HepG2 (cell line): ENCODE data around the gene GNG7. TPM values are rescaled to one million over a fixed set of nuclear protein-coding genes. Genes with fewer than 3 reads are reported as not detected.
A peak's percentile ranks its signal among the peaks of the same experiment; 100 is the strongest.

Experiments used
- HOXA3 ChIP-seq: sonication (generic); formaldehyde crosslinking; IDR thresholded peaks from 2 replicates; pipeline ENCODE4 v1.5.0; 2020; ENCODE audit warnings: missing genetic modification reagents
- MYC ChIP-seq: sonication (generic); formaldehyde crosslinking; IDR thresholded peaks from 2 replicates; pipeline ENCODE4 v1.9.0; 2021; ENCODE audit warnings: missing genetic modification reagents, borderline replicate concordance
- PCBP2 ChIP-seq: fragments of 200-400 bp; formaldehyde crosslinking; optimal IDR thresholded peaks from 2 replicates; pipeline ENCODE3; 2018; ENCODE audit warnings: low read length, low read depth; ENCODE audit not compliant: poor library complexity, severe bottlenecking
- SRSF4 ChIP-seq: fragments of 200-400 bp; formaldehyde crosslinking; IDR thresholded peaks from one replicate; pipeline ENCODE4 v1.6.1; 2018; ENCODE audit warnings: mild to moderate bottlenecking, low read depth, low read length, moderate library complexity; ENCODE audit not compliant: poor library complexity, severe bottlenecking
- TBX3 ChIP-seq: fragments of 450-650 bp; IDR thresholded peaks from 2 replicates; pipeline ENCODE4 v1.6.1; 2017; ENCODE audit warnings: antibody characterized with exemption, mild to moderate bottlenecking, inconsistent platforms, borderline replicate concordance
- ZFP36L1 ChIP-seq: sonication (generic); formaldehyde crosslinking; IDR thresholded peaks from 2 replicates; pipeline ENCODE4 v1.8.0; 2022; ENCODE audit warnings: mild to moderate bottlenecking, missing genetic modification reagents, moderate library complexity
- ZFY ChIP-seq: sonication (generic); formaldehyde crosslinking; IDR thresholded peaks from 2 replicates; pipeline ENCODE4 v1.4.0; 2020; ENCODE audit warnings: missing genetic modification reagents
- ZHX2 ChIP-seq, 2 experiments: sonication (generic) in 1 of 2; formaldehyde crosslinking in 1 of 2; IDR thresholded peaks; 2 replicates each; pipeline versions ENCODE4 v1.6.1 to v1.9.0; 2014 to 2022; ENCODE audit warnings: antibody characterized with exemption in 1 of 2, borderline replicate concordance in 1 of 2, inconsistent platforms in 1 of 2, low read depth in 1 of 2, missing genetic modification reagents in 1 of 2
- ZNF724P ChIP-seq: sonication (generic); formaldehyde crosslinking; IDR thresholded peaks from 2 replicates; pipeline ENCODE4 v1.8.0; 2022; ENCODE audit warnings: missing genetic modification reagents, borderline replicate concordance
- polyA plus RNA-seq, 8 experiments: library from polyadenylated mRNA; depleted of rRNA in 3 of 8; stranded (reverse) in 7 of 8; unstranded in 1 of 8; fragments of >200 nt; fragmentation: Illumina TruSeq in 4 of 8; extraction: Trizol in 4 of 8; gene quantifications; 2 replicates each; pipeline versions ENCODE4 v1.2.1 to v1.2.3, GENCODE V29; 2011 to 2016; ENCODE audit warnings: low read depth in 4 of 8, missing spikeins in 1 of 8, mixed read lengths in 1 of 8; ENCODE audit not compliant: insufficient read depth in 1 of 8
- total RNA-seq, 5 experiments: library from RNA; depleted of rRNA; stranded (reverse); fragments of >200 nt; fragmentation: Illumina TruSeq; extraction: Trizol; gene quantifications; 2 replicates each; pipeline ENCODE4 v1.2.3, GENCODE V29; 2016; ENCODE audit warnings: low read depth in 1 of 5
- TF ChIP-seq, protein P1 (sequence below), 2 experiments: IDR thresholded peaks; 2 replicates each; pipeline ENCODE4 v1.6.1; 2011 to 2012; ENCODE audit warnings: low read length in 2 of 2, borderline replicate concordance in 1 of 2, low read depth in 1 of 2, mild to moderate bottlenecking in 1 of 2, moderate library complexity in 1 of 2
- TF ChIP-seq, protein P2 (sequence below): IDR thresholded peaks from 2 replicates; pipeline ENCODE4 v1.6.1; 2016; ENCODE audit warnings: mild to moderate bottlenecking
- TF ChIP-seq, protein P3 (sequence below): sonication (generic); formaldehyde crosslinking; IDR thresholded peaks from 2 replicates; pipeline ENCODE4 v1.4.0; 2020; ENCODE audit warnings: missing genetic modification reagents, mild to moderate bottlenecking, borderline replicate concordance

GNG7 gene
- total and polyA plus RNA-seq, 2 of the 13 experiments (the other 11 are each of a cell fraction or from before 2014, with no cell fraction given): 1.4 to 3.3 TPM

DNA sequence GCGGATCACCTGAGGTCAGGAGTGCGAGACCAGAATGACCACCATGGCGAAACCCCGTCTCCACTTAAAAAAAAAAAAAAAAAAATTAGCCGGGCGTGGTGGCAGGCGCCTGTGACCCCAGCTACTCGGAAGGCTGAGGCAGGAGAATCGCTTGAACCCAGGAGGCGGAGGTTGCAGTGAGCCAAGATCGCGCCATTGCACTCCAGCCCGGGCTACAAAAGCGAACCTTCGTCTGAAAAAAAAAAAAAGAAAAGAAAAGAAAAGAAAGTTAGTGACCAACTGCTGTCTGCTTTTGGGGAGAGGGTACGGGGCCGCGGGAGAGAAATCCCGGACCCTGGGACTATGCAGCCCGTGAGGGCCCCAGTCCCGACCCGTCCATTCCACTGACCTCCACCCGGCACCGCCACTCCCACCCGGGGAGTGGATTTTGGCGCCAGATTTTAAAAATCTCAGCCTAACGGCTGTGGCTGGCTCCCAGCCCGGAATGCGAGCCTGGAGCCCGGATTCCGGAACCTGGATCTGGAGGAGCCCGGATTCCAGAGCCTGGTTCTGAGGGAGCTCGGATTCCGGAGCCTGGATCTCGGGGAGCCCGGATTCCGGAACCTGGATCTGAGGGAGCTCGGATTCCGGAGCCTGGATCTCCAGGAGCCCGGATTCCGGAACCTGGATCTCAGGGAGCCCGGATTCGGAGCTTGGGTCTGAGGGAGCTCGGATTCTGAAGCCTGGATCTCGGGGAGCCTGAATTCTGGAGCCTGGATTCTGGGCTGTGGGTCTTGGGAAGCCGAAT, 239.7 kb downstream of the GNG7 start (continued):
- TF ChIP-seq, protein P1, sequence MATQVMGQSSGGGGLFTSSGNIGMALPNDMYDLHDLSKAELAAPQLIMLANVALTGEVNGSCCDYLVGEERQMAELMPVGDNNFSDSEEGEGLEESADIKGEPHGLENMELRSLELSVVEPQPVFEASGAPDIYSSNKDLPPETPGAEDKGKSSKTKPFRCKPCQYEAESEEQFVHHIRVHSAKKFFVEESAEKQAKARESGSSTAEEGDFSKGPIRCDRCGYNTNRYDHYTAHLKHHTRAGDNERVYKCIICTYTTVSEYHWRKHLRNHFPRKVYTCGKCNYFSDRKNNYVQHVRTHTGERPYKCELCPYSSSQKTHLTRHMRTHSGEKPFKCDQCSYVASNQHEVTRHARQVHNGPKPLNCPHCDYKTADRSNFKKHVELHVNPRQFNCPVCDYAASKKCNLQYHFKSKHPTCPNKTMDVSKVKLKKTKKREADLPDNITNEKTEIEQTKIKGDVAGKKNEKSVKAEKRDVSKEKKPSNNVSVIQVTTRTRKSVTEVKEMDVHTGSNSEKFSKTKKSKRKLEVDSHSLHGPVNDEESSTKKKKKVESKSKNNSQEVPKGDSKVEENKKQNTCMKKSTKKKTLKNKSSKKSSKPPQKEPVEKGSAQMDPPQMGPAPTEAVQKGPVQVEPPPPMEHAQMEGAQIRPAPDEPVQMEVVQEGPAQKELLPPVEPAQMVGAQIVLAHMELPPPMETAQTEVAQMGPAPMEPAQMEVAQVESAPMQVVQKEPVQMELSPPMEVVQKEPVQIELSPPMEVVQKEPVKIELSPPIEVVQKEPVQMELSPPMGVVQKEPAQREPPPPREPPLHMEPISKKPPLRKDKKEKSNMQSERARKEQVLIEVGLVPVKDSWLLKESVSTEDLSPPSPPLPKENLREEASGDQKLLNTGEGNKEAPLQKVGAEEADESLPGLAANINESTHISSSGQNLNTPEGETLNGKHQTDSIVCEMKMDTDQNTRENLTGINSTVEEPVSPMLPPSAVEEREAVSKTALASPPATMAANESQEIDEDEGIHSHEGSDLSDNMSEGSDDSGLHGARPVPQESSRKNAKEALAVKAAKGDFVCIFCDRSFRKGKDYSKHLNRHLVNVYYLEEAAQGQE (IDR thresholded peaks at IDR 0.05; ENCODE audit: borderline replicate concordance in 1 of 2, low read depth in 1 of 2, low read length in 2 of 2): peak in 1 of 2 experiments; percentile 66; a peak in 1 of 4 replicates
- TF ChIP-seq MYC (peak; percentile 74), TBX3 (peak; percentile 53; the same call in 1 of the 2 replicates), SRSF4 (no peak), ZFY (CRISPR knock-in tag) (peak; percentile 29; the same call in 1 of the 2 replicates), ZFP36L1 (CRISPR knock-in tag) (peak; percentile 98), ZHX2 (IDR thresholded peaks at IDR 0.05; ENCODE audit: low read depth) (0 out of 2 replicates have a peak, but pooled peaks have one; percentile 27), ZHX2 (CRISPR knock-in tag; IDR thresholded peaks at IDR 0.05; ENCODE audit: borderline replicate concordance) (0 out of 2 replicates have a peak, but pooled peaks have one; percentile 49), PCBP2 (peak; percentile 78), ZNF724P (CRISPR knock-in tag) (peak; percentile 56; the same call in 1 of the 2 replicates), HOXA3 (CRISPR knock-in tag) (peak; percentile 92)
- TF ChIP-seq, protein P2, sequence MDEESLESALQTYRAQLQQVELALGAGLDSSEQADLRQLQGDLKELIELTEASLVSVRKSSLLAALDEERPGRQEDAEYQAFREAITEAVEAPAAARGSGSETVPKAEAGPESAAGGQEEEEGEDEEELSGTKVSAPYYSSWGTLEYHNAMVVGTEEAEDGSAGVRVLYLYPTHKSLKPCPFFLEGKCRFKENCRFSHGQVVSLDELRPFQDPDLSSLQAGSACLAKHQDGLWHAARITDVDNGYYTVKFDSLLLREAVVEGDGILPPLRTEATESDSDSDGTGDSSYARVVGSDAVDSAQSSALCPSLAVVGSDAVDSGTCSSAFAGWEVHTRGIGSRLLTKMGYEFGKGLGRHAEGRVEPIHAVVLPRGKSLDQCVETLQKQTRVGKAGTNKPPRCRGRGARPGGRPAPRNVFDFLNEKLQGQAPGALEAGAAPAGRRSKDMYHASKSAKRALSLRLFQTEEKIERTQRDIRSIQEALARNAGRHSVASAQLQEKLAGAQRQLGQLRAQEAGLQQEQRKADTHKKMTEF (CRISPR knock-in tag): peak; percentile 92
- TF ChIP-seq, protein P3, sequence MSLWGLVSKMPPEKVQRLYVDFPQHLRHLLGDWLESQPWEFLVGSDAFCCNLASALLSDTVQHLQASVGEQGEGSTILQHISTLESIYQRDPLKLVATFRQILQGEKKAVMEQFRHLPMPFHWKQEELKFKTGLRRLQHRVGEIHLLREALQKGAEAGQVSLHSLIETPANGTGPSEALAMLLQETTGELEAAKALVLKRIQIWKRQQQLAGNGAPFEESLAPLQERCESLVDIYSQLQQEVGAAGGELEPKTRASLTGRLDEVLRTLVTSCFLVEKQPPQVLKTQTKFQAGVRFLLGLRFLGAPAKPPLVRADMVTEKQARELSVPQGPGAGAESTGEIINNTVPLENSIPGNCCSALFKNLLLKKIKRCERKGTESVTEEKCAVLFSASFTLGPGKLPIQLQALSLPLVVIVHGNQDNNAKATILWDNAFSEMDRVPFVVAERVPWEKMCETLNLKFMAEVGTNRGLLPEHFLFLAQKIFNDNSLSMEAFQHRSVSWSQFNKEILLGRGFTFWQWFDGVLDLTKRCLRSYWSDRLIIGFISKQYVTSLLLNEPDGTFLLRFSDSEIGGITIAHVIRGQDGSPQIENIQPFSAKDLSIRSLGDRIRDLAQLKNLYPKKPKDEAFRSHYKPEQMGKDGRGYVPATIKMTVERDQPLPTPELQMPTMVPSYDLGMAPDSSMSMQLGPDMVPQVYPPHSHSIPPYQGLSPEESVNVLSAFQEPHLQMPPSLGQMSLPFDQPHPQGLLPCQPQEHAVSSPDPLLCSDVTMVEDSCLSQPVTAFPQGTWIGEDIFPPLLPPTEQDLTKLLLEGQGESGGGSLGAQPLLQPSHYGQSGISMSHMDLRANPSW (CRISPR knock-in tag): peak; percentile 55; the same call in 1 of the 2 replicates
